GM18951 (cell line): ENCODE data around the gene CSRP3.

Experiments
- POLR2A ChIP-seq: IDR thresholded peaks from 4 replicates; pipeline ENCODE4 v1.6.1; 2011; ENCODE audit warnings: mild to moderate bottlenecking; ENCODE audit not compliant: insufficient read length, insufficient read depth; ENCODE audit errors: extremely low read depth
- in situ Hi-C: fragments of 300-500 bp; cut with MboI; formaldehyde crosslinking; loops from one replicate; pipeline ENCODE4 v1.12.0; 2022; ENCODE audit warnings: low sequenced_read_pairs, mixed read lengths, inconsistent platforms; ENCODE audit not compliant: unreplicated experiment

CSRP3 gene

GRCh38 chr11:19216021-19216420 lies 14.2 kb upstream of the CSRP3 start:
- TF ChIP-seq POLR2A = no peak
- in situ Hi-C loops = no loop called here

- in situ Hi-C loops = no loop called here
- TF ChIP-seq POLR2A = no peak
These were observed 8.0 kb upstream of the CSRP3 start for GRCh38 chr11:19209617-19210370.

GRCh38 chr11:19208959-19209546 lies 7.3 kb upstream of the CSRP3 start:
- no peak for TF ChIP-seq POLR2A
- in situ Hi-C loops = no loop called here

- in situ Hi-C loops = no loop called here
- TF ChIP-seq POLR2A = no peak
These were observed 6.4 kb upstream of the CSRP3 start for GRCh38 chr11:19208181-19208580.

- TF ChIP-seq POLR2A = no peak
- in situ Hi-C loops = no loop called here
These were observed 3.1 kb upstream of the CSRP3 start for GRCh38 chr11:19204836-19205235.

- in situ Hi-C loops = no loop called here
- no peak for TF ChIP-seq POLR2A
These were observed 1.2 kb downstream of the CSRP3 start for GRCh38 chr11:19200410-19201201.

GRCh38 chr11:19199771-19200170 lies 2.0 kb downstream of the CSRP3 start:
- in situ Hi-C loops = no loop called here
- TF ChIP-seq POLR2A = no peak

- in situ Hi-C loops = no loop called here
These were observed 2.7 kb downstream of the CSRP3 start for GRCh38 chr11:19199048-19199447.

GRCh38 chr11:19196432-19196831 lies 5.4 kb downstream of the CSRP3 start:
- TF ChIP-seq POLR2A = no peak
- in situ Hi-C loops = no loop called here

More at GRCh38 chr11:19199048-19199447, 2.7 kb downstream of the CSRP3 start:
- no peak for TF ChIP-seq POLR2A

GRCh38 chr11:19194620-19195308 lies 7.0 kb downstream of the CSRP3 start:
- in situ Hi-C loops = no loop called here
- TF ChIP-seq POLR2A = no peak

GRCh38 chr11:19193916-19194315 lies 7.9 kb downstream of the CSRP3 start:
- no peak for TF ChIP-seq POLR2A
- in situ Hi-C loops = no loop called here

GRCh38 chr11:19191530-19192169 lies 10.1 kb downstream of the CSRP3 start:
- in situ Hi-C loops = no loop called here

More at GRCh38 chr11:19191530-19192169, 10.1 kb downstream of the CSRP3 start:
- TF ChIP-seq POLR2A = no peak
